ENCODE measurements around the gene ARMCX2.
"Not testable (repeated sequence)": the region's sequence is repeated elsewhere in the genome, so short reads cannot be mapped to it uniquely, and the experiment has no call there.

Gene ARMCX2

DNA sequence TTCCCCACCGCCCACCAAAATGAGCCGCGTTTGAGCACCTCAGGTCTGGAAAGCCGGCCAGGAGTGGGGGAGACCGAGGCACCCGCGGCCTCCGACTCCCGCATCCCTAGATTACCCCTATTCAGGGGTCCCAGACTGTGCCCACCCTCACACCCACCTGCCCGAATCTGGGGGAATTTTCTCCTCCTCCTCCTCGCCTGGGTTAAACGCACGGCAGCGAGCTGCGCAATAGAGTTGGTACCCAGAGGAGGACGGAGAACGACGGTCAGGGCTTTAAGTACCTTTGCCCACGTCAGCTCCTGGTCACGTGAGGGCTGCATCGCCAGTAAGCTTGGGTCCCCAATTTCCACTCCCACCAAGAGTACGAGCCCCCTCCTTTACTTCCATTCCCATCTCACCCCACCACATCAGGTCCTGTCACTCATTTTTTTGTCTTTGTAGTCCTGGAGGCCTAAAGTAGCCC lies at the start of gene ARMCX2:
Gene ARMCX2, minus strand, starts transcription at position 250 of the 463 bp plus-strand sequence. CDS start 2,262 bp downstream, outside the sequence.
- peak; percentile 17 for DNase-seq

DNA sequence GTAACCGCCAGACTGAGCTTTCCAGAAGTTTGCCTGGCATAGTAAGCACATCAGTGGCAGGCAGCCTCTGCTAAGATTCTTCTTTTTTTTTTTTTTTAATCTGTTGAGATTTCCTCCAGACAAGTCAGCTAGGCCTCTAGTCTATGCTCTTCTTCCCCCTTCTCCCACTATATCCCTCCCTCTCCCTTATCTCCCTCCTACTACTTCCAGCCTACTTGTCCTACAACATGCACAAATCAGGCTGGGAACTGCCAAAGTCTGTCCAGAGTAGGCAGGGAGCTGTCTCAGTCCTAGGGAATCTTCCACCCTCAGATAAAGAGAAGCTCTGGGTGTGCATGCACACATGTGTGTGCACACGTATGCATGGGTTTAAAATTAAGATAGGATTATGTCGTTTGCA lies 49.7 kb upstream of the ARMCX2 start:
- no peak for DNase-seq

DNA sequence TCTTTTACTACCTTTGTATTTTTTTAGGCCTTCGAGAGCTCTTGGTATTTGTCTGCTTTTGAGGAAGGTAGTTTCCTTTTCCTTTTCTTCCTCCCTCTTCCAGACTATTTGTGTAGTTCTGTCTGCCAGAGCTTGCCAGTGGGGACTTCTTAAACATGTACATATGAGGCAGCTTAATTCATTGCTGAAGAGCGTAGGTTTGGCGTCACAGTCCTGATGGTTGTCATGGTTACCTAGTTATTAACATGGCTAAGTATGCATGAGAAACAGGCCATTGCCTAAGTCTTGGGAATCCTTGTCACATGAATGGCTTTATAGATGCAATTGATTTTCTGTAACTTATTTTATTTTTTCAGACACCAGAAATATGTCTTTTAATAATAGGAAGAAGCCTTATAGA lies 48.5 kb upstream of the ARMCX2 start:
- DNase-seq, result no peak

DNA sequence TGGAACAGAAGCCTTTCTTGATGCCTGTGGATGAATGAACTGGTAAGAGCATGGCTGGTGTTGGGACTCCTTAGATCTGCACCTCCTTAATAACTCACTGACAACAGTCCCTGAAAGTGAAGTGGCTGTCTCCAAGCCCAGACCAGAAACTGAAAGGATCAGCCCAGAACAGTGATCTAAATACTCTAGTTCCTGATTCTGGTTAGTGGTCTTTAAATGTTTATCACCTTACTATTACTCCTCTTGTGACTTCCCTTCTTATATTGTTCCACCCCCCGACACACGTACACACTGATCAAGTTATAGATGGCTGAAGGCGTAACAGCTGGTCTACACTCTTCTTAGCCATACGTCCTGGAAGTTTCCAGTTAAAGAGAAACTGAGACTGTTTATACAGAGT lies 33.8 kb upstream of the ARMCX2 start:
- DNase-seq, result no peak

DNA sequence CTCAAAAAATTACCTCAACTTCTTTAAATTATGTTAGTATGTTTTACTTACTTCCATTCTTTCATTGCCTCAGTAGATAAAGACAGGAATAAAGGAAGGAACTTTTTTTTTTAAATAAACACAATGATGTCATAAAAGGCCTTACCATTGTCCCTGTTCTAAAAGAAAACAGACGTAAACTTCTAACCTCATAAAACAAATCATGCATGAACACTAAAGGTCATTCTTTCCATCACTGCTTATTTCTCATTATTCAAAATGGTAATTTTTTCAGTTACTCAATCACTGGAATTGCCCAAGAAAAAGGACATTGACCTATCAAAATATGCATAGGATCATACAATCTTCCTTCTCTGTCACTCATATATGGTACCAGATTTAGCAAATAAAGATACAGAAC lies 32.2 kb upstream of the ARMCX2 start:
- DNase-seq, result no peak

- no peak for DNase-seq
Observed at GRCh38 chrX:101686574-101686973, 26.9 kb upstream of the ARMCX2 start.

DNA sequence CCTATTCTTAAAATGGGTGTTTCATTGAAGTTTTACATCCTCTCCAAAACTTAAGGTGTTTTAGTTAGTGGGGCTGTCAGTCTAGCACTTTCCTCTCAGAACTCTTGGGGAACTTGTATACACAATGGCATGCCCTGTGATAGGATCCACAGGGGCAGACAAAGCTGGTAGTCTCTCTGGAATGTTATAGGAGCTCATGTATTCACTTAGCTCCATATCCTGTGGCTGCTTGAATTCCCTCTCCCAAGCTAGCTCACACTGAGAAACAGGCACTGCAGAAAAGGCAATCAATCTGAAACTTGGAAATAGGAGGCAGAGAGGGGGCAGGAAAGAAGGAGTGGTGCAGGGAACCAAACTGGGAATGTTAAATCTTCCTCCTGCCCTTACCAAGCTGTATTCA lies 26.3 kb upstream of the ARMCX2 start:
- DNase-seq, result no peak

- no peak for DNase-seq
Observed at GRCh38 chrX:101682723-101683122, 23.1 kb upstream of the ARMCX2 start.

- DNase-seq, result no peak
Observed at GRCh38 chrX:101677028-101677427, 17.4 kb upstream of the ARMCX2 start.

DNA sequence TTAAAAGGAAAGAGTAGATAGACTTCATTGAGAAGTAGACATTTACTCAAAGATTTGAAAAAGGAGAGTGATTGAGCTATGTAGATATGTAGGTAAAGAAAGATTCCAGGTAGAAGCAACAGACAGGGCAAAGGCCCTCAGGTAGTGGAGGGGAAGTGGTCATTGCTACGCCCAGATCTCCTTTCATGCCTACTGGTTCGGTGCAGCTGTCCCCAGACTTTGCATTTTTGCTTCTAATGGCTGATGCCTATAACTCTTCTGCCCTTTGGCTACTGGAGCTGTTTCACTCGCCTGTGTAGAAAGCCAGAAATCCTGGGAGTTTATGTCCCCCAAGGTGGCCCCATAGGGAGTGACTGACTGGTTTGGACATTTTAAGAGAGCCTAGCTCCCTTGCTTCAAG lies 16.9 kb upstream of the ARMCX2 start:
- DNase-seq, result no peak

DNA sequence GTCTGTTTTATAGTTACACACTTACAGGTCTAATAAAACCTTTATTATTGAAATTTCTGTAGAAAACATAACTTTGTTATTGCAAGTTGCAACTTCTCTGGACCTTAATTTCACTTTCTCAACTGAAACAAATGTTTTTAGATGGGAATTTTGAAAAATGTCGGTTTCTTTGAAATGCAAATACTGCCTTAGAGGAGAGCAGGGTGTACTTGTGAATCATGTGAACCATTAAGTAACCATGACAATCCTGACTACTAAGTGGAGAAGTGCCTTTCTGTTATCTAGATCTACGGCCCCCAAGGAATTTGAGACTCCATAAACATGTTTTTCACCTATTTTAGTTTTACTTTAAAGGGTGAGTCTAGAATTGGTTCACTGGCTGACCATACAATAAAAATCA lies 8.5 kb upstream of the ARMCX2 start:
- DNase-seq, result no peak

- peak; percentile 77 for DNase-seq
Observed at GRCh38 chrX:101658661-101659491, 774 bp downstream of the ARMCX2 start.

DNA sequence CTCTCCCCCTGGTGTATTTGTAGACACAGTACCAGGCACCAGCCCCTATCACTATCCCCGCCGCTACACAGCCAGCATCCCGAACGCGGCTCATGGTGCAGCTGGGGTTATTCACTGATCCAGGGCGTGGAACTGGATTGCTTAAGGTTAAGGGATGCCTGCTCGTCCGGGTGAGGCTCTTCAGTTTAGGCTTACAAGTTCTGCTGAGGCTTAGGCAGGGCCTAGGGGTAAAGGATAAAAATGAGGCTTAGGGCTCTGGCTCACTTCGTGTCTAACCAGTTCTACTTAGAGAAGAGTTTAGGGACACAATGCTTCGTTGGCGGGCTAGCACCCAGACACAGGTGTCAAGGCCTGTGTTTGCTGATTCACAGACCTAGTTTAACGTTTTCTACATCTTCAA lies 2.2 kb downstream of the ARMCX2 start:
- DNase-seq, result no peak

GRCh38 chrX:101656817-101657216 lies 2.8 kb downstream of the ARMCX2 start:
- DNase-seq, result no peak

- no peak for DNase-seq
Observed at GRCh38 chrX:101655534-101655933, 4.1 kb downstream of the ARMCX2 start.

- DNase-seq, result not testable (repeated sequence)
Observed at GRCh38 chrX:101647716-101648115, 11.9 kb downstream of the ARMCX2 start.

- DNase-seq, result no peak
Observed at GRCh38 chrX:101642093-101642492, 17.6 kb downstream of the ARMCX2 start.

DNA sequence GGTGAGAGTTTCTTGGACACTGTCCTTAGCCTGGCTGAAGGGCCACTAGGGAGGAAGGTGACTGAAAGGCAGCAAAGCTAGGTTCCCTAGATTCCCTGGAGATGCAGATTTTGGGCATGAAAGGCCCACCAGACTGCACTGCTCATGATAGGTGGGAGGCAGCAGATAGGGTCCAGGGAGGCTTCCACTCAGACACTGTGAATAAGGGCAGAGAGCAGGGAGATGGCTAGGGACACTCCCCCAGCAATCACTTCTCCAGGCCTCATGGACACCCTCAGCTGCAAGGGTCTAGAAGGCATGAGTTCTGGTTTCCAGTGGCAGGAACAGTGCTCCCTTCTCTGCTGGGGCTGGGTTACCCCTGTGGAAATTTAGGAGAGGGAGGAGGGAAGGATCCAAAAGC lies 20.1 kb downstream of the ARMCX2 start:
- no peak for DNase-seq

GRCh38 chrX:101619364-101619763 lies 40.3 kb downstream of the ARMCX2 start:
- peak; percentile 20 for DNase-seq

DNA sequence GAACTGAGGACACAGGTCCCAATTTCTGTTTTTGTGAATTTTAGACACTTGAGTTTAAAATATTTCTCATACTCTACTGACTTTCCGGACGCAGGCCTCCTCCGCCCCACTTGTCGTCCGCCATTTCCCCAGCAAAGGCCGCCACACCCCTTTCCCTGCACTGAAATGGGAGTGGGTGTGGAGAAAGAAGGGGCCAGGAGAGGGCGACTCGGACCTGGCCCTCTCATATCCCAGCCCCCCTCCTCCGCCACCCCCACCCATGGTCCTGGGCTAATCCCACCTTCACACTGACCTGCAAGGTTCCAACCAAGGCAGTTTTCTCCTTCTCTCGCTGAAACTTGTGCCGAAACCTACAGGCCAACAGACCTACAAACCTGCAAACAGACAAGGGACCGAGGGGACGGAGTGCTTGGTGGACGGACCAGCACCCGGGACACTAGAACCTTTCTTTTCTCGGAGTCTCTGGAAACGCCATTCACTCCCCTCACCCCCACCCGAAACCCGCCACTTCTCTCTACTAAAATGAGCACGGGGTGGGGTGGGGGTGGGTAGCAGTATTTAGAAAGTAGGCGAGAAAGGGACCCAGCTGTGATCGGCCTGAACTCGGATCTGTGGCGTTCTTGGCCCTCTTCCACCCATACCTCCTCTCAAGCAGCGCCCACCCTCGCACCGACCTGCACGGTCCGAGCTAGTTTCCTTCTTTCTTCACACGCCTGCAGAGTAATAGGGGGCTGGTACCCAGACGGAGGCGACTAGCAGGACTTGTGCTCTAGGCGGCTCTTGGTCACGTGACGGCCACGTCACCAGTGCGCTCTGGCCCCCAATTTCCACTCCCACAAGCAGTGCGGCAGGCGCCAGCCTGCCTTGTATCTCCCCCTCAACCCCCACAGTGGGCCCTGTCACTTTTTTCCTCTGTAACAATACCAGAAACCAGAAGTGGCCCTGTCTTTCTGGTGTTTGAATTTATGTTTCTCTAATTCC lies 42.1 kb downstream of the ARMCX2 start, which contains the start of gene ARMCX6:
Gene ARMCX6, minus strand, starts transcription at position 790 of the 981 bp plus-strand sequence. CDS start 1,380 bp downstream, outside the sequence.
- DNase-seq, result peak; percentile 76

DNA sequence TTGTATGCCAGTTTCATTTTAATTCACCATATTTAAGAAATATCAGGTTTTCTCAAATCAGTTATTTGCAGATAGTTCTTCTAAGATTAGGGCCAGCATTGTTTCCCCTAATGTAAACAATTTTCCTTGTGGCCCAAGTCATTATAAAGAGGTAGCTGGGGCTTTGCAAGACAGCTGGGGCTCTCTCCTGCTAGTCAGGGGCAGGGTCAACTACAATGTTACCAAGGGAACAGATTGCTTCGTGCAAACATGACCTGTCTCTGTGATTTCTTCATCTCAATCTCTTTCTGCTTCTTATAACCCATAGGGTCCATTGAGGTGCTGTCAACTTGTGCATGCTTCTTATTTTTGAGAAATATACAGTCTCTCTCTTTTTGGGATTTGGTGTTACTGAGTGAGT lies 53.9 kb downstream of the ARMCX2 start:
- no peak for DNase-seq
